Osteoblast (primary cell): ENCODE measurements around the gene RNF168. TPM values are rescaled to one million over a fixed set of nuclear protein-coding genes. Genes with fewer than 3 reads are reported as not detected.

Experiments
- DNase-seq: peaks from one replicate; pipeline ENCODE4 v3.0.0; 2011; ENCODE audit warnings: low spot score, mixed read lengths; ENCODE audit not compliant: insufficient read length; ENCODE audit errors: missing footprints
- H2AFZ ChIP-seq: 2 replicates; pipeline ENCODE4 v1.6.0; 2011; ENCODE audit warnings: mild to moderate bottlenecking, low read length
- H3K27ac ChIP-seq: 2 replicates; pipeline ENCODE4 v1.5.1; 2011; ENCODE audit warnings: mild to moderate bottlenecking, low read depth, low read length, moderate library complexity
- H3K27me3 ChIP-seq: 2 replicates; pipeline ENCODE4 v1.6.0; 2012; ENCODE audit warnings: mild to moderate bottlenecking, control low read depth, inconsistent platforms, low read length, moderate library complexity; ENCODE audit not compliant: insufficient read depth
- H3K36me3 ChIP-seq: 2 replicates; pipeline ENCODE4 v1.5.1; 2011; ENCODE audit warnings: mild to moderate bottlenecking, low read length, control low read depth, moderate library complexity; ENCODE audit not compliant: insufficient read depth
- H3K4me1 ChIP-seq: 2 replicates; pipeline ENCODE4 v1.5.1; 2011; ENCODE audit warnings: mild to moderate bottlenecking, low read length, control low read depth, moderate library complexity; ENCODE audit not compliant: insufficient read depth
- H3K4me2 ChIP-seq: 2 replicates; pipeline ENCODE4 v1.6.0; 2011; ENCODE audit warnings: mild to moderate bottlenecking, low read length; ENCODE audit not compliant: insufficient read depth
- H3K4me3 ChIP-seq: fragments of 200-600 bp; sonication (generic); 3 replicates; pipeline ENCODE4 v1.5.1; 2012; ENCODE audit warnings: mild to moderate bottlenecking, low read length, inconsistent platforms; ENCODE audit not compliant: insufficient read depth
- H3K79me2 ChIP-seq: 2 replicates; pipeline ENCODE4 v1.6.0; 2012; ENCODE audit warnings: mild to moderate bottlenecking, low read length, control low read depth, inconsistent platforms; ENCODE audit not compliant: insufficient read depth
- H3K9me3 ChIP-seq: 2 replicates; pipeline ENCODE4 v1.5.1; 2011; ENCODE audit warnings: low read depth, low read length, control low read depth
- H4K20me1 ChIP-seq: 2 replicates; pipeline ENCODE4 v1.6.0; 2012; ENCODE audit warnings: mild to moderate bottlenecking, low read length, control low read depth; ENCODE audit not compliant: insufficient read depth
- total RNA-seq: library from RNA; depleted of rRNA; stranded (reverse); fragments of >200 nt; gene quantifications from 2 replicates; pipeline ENCODE4 v1.2.3, GENCODE V29; 2012
- TF ChIP-seq, protein P1 (sequence below): IDR thresholded peaks from 2 replicates; pipeline ENCODE4 v1.5.1; 2011; ENCODE audit warnings: mild to moderate bottlenecking, low read depth, low read length, moderate library complexity; ENCODE audit errors: extremely low read depth

Gene RNF168
- total RNA-seq, 1 donor = 21.7 TPM

DNA sequence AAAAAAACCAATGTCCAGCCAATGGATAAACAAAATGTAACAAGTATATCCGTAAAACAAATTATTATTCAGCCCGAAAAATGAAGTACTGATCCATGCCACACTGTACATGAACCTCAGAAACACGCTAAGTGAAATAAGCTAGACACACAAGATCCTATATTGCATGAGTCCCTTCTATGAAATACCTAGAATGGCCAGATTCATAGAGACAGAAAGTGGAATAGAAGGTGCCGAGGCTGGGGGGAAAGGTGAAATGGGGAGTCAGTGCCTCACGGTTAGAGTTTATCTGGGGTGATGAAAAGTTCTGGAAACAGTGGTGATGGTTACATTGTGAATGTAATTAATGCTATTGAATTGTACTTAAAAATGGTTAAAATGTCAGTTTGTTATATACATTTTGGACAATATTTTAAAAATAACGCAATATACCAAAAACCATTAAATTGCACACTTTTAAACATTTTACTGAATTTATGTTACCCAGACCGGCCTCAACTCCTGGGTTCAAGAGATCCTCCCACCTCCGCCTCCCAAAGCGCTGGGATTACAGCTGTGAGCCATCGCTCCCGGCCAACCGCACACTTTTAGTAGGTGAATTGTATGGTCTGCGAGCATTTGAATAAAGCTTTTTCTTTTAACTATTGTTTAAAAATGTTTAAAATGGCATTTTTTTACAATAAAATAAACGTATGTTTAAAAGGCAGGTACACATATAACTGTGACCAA lies 2.1 kb downstream of the RNF168 start:
- DNase-seq = no peak
- TF ChIP-seq, protein P1, sequence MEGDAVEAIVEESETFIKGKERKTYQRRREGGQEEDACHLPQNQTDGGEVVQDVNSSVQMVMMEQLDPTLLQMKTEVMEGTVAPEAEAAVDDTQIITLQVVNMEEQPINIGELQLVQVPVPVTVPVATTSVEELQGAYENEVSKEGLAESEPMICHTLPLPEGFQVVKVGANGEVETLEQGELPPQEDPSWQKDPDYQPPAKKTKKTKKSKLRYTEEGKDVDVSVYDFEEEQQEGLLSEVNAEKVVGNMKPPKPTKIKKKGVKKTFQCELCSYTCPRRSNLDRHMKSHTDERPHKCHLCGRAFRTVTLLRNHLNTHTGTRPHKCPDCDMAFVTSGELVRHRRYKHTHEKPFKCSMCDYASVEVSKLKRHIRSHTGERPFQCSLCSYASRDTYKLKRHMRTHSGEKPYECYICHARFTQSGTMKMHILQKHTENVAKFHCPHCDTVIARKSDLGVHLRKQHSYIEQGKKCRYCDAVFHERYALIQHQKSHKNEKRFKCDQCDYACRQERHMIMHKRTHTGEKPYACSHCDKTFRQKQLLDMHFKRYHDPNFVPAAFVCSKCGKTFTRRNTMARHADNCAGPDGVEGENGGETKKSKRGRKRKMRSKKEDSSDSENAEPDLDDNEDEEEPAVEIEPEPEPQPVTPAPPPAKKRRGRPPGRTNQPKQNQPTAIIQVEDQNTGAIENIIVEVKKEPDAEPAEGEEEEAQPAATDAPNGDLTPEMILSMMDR = no peak
- H3K4me1 ChIP-seq = peaks cover 13% of the 10 kb centered on the region
- H2AFZ ChIP-seq = no peak overlapping the region
- no peaks in the 10 kb centered on the region for H3K27me3 ChIP-seq
- no peaks in the 10 kb centered on the region for H3K9me3 ChIP-seq
- H3K4me2 ChIP-seq = peak overlapping the region; percentile 90
- no peaks in the 10 kb centered on the region for H3K36me3 ChIP-seq
- peaks cover 56% of the 10 kb centered on the region for H3K79me2 ChIP-seq
- peak overlapping the region; percentile 80 for H3K4me3 ChIP-seq
- H4K20me1 ChIP-seq = peaks cover 12% of the 10 kb centered on the region
- H3K27ac ChIP-seq = peak overlapping the region; percentile 83

DNA sequence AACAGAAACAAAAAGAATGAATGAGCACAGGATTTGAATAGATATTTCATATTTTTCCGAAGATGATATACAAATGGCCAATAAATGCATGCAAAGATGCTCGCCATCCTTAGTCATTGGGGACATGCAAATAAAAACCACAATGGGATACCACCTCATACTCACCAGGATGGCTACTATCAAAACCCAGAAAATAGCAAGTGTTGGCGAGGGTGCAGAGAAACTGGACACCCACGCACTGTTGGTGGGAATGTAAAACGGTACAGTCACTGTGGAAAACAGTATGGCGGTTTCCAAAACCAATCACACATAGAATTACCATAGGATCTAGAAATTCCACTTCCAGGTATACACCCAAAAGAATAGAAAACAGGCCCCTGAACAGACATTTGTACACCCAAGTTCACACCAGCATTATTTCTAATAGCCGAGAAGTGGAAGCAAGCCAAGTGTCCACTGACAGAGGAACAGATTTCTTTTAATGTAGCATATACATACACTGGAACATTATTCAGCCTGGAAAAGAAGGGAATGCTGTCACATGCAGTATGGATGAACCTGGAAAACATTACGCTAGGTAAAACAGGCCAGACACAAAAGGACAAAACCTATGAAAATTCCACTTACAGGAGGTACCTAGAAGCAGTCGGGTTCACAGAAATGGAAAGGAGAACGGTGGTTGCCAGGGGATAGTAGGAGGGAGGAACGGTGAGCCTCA lies 3.6 kb downstream of the RNF168 start:
- Histone ChIP-seq H3K79me2 (peaks cover 71% of the 10 kb centered on the region), H3K4me3 (peak overlapping the region; percentile 55), H3K4me1 (peaks cover 13% of the 10 kb centered on the region), H3K27ac (peak overlapping the region; percentile 21), H3K27me3 (no peaks in the 10 kb centered on the region), H4K20me1 (peaks cover 12% of the 10 kb centered on the region), H3K4me2 (peak overlapping the region; percentile 55), H3K36me3 (peaks cover 3% of the 10 kb centered on the region), H3K9me3 (no peaks in the 10 kb centered on the region), H2AFZ (no peak overlapping the region)
- no peak for DNase-seq
- TF ChIP-seq, protein P1 = no peak

DNA sequence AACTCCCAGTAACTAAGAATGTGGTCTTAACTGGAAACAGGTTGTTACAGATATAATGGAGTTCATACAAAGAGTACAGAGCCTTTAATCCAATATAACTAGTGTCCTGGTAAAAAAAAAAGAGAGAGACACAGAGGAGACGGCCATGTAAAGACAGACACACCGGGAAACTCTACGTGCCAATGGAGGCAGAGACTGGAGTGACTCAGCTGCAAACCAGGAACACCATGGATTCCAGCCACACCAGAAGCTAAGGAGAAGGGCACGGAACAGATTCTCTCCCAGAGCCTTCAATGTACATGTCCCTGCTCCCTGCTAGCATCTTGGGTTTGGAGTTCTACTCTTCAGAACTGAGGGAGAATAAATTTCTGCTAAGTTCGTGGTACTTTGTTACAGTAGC lies 4.5 kb downstream of the RNF168 start:
- peak overlapping the region; percentile 21 for H3K27ac ChIP-seq
- H3K36me3 ChIP-seq = peaks cover 3% of the 10 kb centered on the region
- peak overlapping the region; percentile 16 for H3K4me2 ChIP-seq
- DNase-seq = no peak
- H4K20me1 ChIP-seq = peaks cover 12% of the 10 kb centered on the region
- H3K79me2 ChIP-seq = peaks cover 80% of the 10 kb centered on the region
- TF ChIP-seq, protein P1 = no peak
- peak overlapping the region; percentile 10 for H3K4me3 ChIP-seq
- no peaks in the 10 kb centered on the region for H3K27me3 ChIP-seq
- no peak overlapping the region for H2AFZ ChIP-seq
- H3K4me1 ChIP-seq = peaks cover 13% of the 10 kb centered on the region
- H3K9me3 ChIP-seq = no peaks in the 10 kb centered on the region

DNA sequence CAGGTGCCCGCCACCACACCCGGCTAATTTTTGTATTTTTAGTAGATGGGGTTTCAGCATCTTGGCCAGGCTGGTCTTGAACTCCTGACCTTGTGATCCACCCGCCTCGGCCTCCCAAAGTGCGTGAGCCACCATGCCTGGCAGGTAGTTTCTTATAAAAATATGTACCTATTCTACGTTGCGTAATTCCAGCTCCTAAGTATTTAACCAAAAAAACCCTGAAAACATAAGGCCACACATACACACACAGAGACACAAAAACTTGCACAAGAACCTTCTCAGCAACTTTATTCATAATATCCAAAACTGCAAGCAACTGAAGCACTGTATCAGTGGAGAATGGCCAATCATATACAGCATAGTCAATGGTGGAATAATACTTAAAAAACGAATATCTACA lies 5.3 kb downstream of the RNF168 start:
- H3K4me2 ChIP-seq = no peak overlapping the region

More for the DNA sequence above, 5.3 kb downstream of the RNF168 start:
- Histone ChIP-seq H3K4me3 (no peak overlapping the region), H2AFZ (no peak overlapping the region), H3K79me2 (peaks cover 87% of the 10 kb centered on the region), H4K20me1 (peaks cover 12% of the 10 kb centered on the region), H3K36me3 (peaks cover 3% of the 10 kb centered on the region), H3K27ac (no peak overlapping the region), H3K9me3 (no peaks in the 10 kb centered on the region), H3K27me3 (no peaks in the 10 kb centered on the region), H3K4me1 (peaks cover 13% of the 10 kb centered on the region)
- TF ChIP-seq, protein P1 = no peak
- DNase-seq = no peak
